Astrocyte (in vitro differentiated cells and primary cell): ENCODE data around the gene HOXA7.

ENCODE experiments used
- EZH2 ChIP-seq: IDR thresholded peaks from 2 replicates; pipeline ENCODE4 v1.6.1; 2012; ENCODE audit warnings: mild to moderate bottlenecking, low read length, inconsistent platforms; ENCODE audit not compliant: insufficient read depth
- TF ChIP-seq, protein P1 (sequence below): IDR thresholded peaks from 2 replicates; pipeline ENCODE4 v1.5.1; 2011; ENCODE audit warnings: low read depth, mild to moderate bottlenecking, inconsistent platforms, low read length, moderate library complexity; ENCODE audit not compliant: insufficient read depth

DNA sequence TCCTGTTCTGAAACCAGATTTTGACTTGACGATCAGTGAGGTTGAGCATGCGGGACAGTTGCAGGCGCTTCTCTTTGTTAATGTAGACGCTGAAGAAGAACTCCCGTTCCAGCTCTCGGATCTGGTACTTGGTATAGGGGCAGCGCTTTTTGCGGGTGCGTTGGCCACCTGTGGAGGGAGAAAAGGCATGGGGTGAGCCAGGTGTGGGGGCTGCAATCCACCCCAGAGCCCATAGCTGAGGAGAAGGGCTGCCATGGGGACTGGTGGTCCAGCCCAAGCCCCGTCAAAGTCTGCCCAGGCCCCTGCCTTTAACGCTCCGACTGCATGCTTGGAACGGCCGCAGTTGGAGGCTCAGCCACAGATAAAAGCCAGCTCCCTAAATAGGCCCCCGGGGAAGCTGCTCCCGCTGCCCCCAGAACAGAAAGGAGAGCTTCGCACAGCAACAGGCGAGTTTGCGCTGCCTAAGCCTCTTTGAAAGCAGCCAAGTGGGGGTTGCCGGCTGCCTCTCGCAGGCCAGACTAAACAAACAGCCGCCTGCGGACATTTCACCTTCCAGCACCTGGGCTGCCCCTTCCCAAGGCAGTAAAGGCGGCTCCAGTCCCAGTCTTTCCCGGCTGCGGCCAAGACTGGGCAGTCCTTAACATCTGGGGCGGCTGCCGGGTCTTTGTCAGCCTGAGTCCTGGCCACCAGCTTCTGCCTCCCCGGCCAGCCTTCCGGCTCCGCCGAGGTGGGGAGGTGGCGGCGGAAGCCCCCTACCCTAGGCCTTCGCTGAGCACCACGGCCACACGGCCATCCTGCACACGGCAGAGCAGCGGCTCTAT is 26.6 kb upstream of the HOXA7 start:
- TF ChIP-seq, protein P1, sequence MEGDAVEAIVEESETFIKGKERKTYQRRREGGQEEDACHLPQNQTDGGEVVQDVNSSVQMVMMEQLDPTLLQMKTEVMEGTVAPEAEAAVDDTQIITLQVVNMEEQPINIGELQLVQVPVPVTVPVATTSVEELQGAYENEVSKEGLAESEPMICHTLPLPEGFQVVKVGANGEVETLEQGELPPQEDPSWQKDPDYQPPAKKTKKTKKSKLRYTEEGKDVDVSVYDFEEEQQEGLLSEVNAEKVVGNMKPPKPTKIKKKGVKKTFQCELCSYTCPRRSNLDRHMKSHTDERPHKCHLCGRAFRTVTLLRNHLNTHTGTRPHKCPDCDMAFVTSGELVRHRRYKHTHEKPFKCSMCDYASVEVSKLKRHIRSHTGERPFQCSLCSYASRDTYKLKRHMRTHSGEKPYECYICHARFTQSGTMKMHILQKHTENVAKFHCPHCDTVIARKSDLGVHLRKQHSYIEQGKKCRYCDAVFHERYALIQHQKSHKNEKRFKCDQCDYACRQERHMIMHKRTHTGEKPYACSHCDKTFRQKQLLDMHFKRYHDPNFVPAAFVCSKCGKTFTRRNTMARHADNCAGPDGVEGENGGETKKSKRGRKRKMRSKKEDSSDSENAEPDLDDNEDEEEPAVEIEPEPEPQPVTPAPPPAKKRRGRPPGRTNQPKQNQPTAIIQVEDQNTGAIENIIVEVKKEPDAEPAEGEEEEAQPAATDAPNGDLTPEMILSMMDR, result no peak
- TF ChIP-seq EZH2, result peak; percentile 77
